ENCODE results near the gene MSX2.

The MSX2 gene

GRCh38 chr5:174764309-174764708 lies 39.9 kb downstream of the MSX2 start:
- H3K4me3 ChIP-seq (ENCODE audit: low read depth, low read length) = no peak overlapping the region
- TF ChIP-seq CTCF (IDR thresholded peaks at IDR 0.05; ENCODE audit: low read depth, low read length) = no peak

- no peak overlapping the region for H3K4me3 ChIP-seq (ENCODE audit: low read depth, low read length)
- no peak for TF ChIP-seq CTCF (IDR thresholded peaks at IDR 0.05; ENCODE audit: low read depth, low read length)
Measured at GRCh38 chr5:174765540-174765939, 41.2 kb downstream of the MSX2 start.

GRCh38 chr5:174767670-174768069 lies 43.3 kb downstream of the MSX2 start:
- no peak for TF ChIP-seq CTCF (IDR thresholded peaks at IDR 0.05; ENCODE audit: low read depth, low read length)

GRCh38 chr5:174769005-174769404 lies 44.6 kb downstream of the MSX2 start:
- H3K4me3 ChIP-seq (ENCODE audit: low read depth, low read length) = no peak overlapping the region
- no peak for TF ChIP-seq CTCF (IDR thresholded peaks at IDR 0.05; ENCODE audit: low read depth, low read length)

More at GRCh38 chr5:174767670-174768069, 43.3 kb downstream of the MSX2 start:
- H3K4me3 ChIP-seq (ENCODE audit: low read depth, low read length) = no peak overlapping the region

GRCh38 chr5:174773371-174773770 lies 49.0 kb downstream of the MSX2 start:
- no peak overlapping the region for H3K4me3 ChIP-seq (ENCODE audit: low read depth, low read length)
- TF ChIP-seq CTCF (IDR thresholded peaks at IDR 0.05; ENCODE audit: low read depth, low read length) = no peak

- no peak overlapping the region for H3K4me3 ChIP-seq (ENCODE audit: low read depth, low read length)
- no peak for TF ChIP-seq CTCF (IDR thresholded peaks at IDR 0.05; ENCODE audit: low read depth, low read length)
Measured at GRCh38 chr5:174775081-174775480, 50.7 kb downstream of the MSX2 start.

DNA sequence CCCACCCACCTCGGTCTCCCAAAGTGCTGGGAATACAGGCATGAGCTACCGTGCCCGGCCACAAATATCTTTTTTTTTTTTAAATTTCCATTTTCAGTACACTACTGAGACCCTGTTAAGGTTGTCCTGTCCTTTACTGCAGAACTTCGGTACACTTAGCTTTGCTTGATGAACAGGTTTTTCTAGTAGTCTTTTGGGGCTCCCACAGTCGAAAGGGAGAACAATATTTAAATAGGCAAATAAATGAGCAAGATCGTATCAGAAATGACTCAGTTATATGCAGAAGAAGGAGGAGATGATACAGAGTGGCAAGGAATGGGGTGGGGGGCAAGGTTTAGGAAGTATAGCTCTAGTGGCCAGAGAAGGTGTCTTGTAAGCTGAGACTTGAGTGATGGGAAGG lies 52.7 kb downstream of the MSX2 start:
- no peak overlapping the region for H3K4me3 ChIP-seq (ENCODE audit: low read depth, low read length)
- TF ChIP-seq CTCF (IDR thresholded peaks at IDR 0.05; ENCODE audit: low read depth, low read length) = no peak
